PC-9 (cell line): Measurements from ENCODE around the gene TMC8. TPM values are rescaled to one million over a fixed set of nuclear protein-coding genes. Genes with fewer than 3 reads are reported as not detected.
A peak's percentile ranks its signal among the peaks of the same experiment; 100 is the strongest.

Experiments
- BruUV-seq: library from RNA; stranded (reverse); fragments of 400-500 nt; replicated peaks from 2 replicates; lab custom pipeline; 2021; lab: Mats Ljungman, UMichigan
- CTCF ChIA-PET: fragments of 300-600 bp; sonication (Branson Sonifier 250); formaldehyde crosslinking; loops from one replicate; lab custom pipeline; 2022; ENCODE audit warnings: antibody characterized with exemption; lab: Charles Lee
- POLR2A ChIA-PET: fragments of 300-600 bp; sonication (Branson Sonifier 250); formaldehyde crosslinking; loops from one replicate; lab custom pipeline; 2022; ENCODE audit warnings: antibody characterized with exemption; ENCODE audit not compliant: unreplicated experiment; lab: Charles Lee
- DNase-seq, 2 experiments: peaks; one replicate each; pipeline versions ENCODE4 v3.0.0 to v3.0.0-alpha.2; 2015 to 2022; ENCODE audit warnings: mixed read lengths in 1 of 2
- H2AFZ ChIP-seq: fragments of 200-600 bp; sonication (generic); 2 replicates; pipeline ENCODE4 v1.8.1; 2017; ENCODE audit warnings: antibody characterized with exemption
- H3F3A ChIP-seq: fragments of 200-600 bp; sonication (generic); 2 replicates; pipeline ENCODE4 v1.8.1; 2017; ENCODE audit warnings: antibody characterized with exemption, mild to moderate bottlenecking, low read depth; ENCODE audit not compliant: insufficient read depth
- H3K27ac ChIP-seq: fragments of 200-600 bp; sonication (generic); 2 replicates; pipeline ENCODE4 v1.6.1; 2016; ENCODE audit warnings: mixed run types
- H3K27me3 ChIP-seq: fragments of 200-600 bp; sonication (generic); 2 replicates; pipeline ENCODE4 v1.6.1; 2016; ENCODE audit warnings: low read depth, mixed run types; ENCODE audit not compliant: insufficient read depth
- H3K36me3 ChIP-seq: fragments of 200-600 bp; sonication (generic); 2 replicates; pipeline ENCODE4 v1.6.1; 2016; ENCODE audit warnings: low read depth, mixed run types
- H3K4me1 ChIP-seq: fragments of 200-600 bp; sonication (generic); replicated peaks from 2 replicates; pipeline ENCODE4 v1.6.1; 2016; ENCODE audit warnings: mixed run types; ENCODE audit not compliant: insufficient read depth
- H3K4me2 ChIP-seq: fragments of 200-600 bp; sonication (generic); 2 replicates; pipeline ENCODE4 v1.6.1; 2017; ENCODE audit warnings: mixed run types
- H3K4me3 ChIP-seq: fragments of 200-600 bp; sonication (generic); 2 replicates; pipeline ENCODE4 v1.6.1; 2016; ENCODE audit warnings: mixed run types
- H3K79me2 ChIP-seq: fragments of 200-600 bp; sonication (generic); 2 replicates; pipeline ENCODE4 v1.6.1; 2017; ENCODE audit warnings: low read depth, mixed run types
- H3K9me2 ChIP-seq: fragments of 200-600 bp; sonication (generic); 2 replicates; pipeline ENCODE4 v1.8.1; 2017; ENCODE audit warnings: mild to moderate bottlenecking; ENCODE audit not compliant: insufficient read depth
- H3K9me3 ChIP-seq: fragments of 200-600 bp; sonication (generic); 2 replicates; pipeline ENCODE4 v1.8.1; 2016; ENCODE audit warnings: low read depth; ENCODE audit not compliant: insufficient read depth
- H4K20me1 ChIP-seq: fragments of 200-600 bp; sonication (generic); 2 replicates; pipeline ENCODE4 v1.8.1; 2017; ENCODE audit not compliant: insufficient read depth
- CTCF ChIP-seq: fragments of 200-600 bp; sonication (generic); conservative IDR thresholded peaks from 2 replicates; pipeline ENCODE4 v1.6.1; 2017; ENCODE audit warnings: mixed run types, antibody characterized with exemption, mild to moderate bottlenecking, moderate library complexity
- EZH2 ChIP-seq: fragments of 200-600 bp; sonication (generic); IDR thresholded peaks from 2 replicates; pipeline ENCODE4 v1.8.0; 2017; ENCODE audit warnings: antibody characterized with exemption, low read depth
- intact Hi-C: fragments of 100-400 bp; cut with micrococcal nuclease; formaldehyde crosslinking; loops from one replicate; pipeline ENCODE4 v1.10.0; 2022; ENCODE audit not compliant: unreplicated experiment
- total RNA-seq: library from RNA; stranded (reverse); gene quantifications from 2 replicates; pipeline ENCODE4 v1.2.3, GENCODE V29; 2021

The TMC8 gene
- total RNA-seq, 1 experiment from 2014 or later: 1.9 TPM

- Histone ChIP-seq H3K4me2 (no peak overlapping the region), H3K27me3 (no peaks in the 10 kb centered on the region), H3K36me3 (no peaks in the 10 kb centered on the region), H3K79me2 (peaks cover 13% of the 10 kb centered on the region), H3K27ac (no peak overlapping the region), H4K20me1 (no peaks in the 10 kb centered on the region), H3K4me1 (peaks cover 13% of the 10 kb centered on the region), H3F3A (peaks cover 6% of the 10 kb centered on the region; the same call in 1 of the 2 replicates), H3K9me2 (no peaks in the 10 kb centered on the region), H3K9me3 (no peaks in the 10 kb centered on the region), H3K4me3 (no peak overlapping the region), H2AFZ (no peak overlapping the region)
- ChIA-PET POLR2A (no interaction called here), CTCF (no interaction called here)
- no peak for DNase-seq
- TF ChIP-seq EZH2 (no peak), CTCF (no peak)
- BruUV-seq: no TSS peak
- intact Hi-C loops: no loop called here
Observed at GRCh38 chr17:78124836-78125137, 5.8 kb upstream of the TMC8 start.

GRCh38 chr17:78125138-78125913 is 5.2 kb upstream of the TMC8 start:
- ChIA-PET POLR2A (interaction anchor here (0.6 kb wide), 1 partner anchor 20 kb away, joined by 3 read pairs; no protein-coding TSS in a partner anchor), CTCF (no interaction called here)
- peaks cover 13% of the 10 kb centered on the region for H3K4me1 ChIP-seq
- no peaks in the 10 kb centered on the region for H4K20me1 ChIP-seq
- H3K4me2 ChIP-seq: no peak overlapping the region
- H3K27me3 ChIP-seq: no peaks in the 10 kb centered on the region
- H3K9me2 ChIP-seq: no peaks in the 10 kb centered on the region
- H2AFZ ChIP-seq: no peak overlapping the region
- TF ChIP-seq EZH2 (no peak), CTCF (no peak)
- no TSS peak for BruUV-seq
- no peak overlapping the region for H3K27ac ChIP-seq
- H3K4me3 ChIP-seq: no peak overlapping the region
- peaks cover 13% of the 10 kb centered on the region for H3K79me2 ChIP-seq
- intact Hi-C loops: no loop called here
- peaks cover 11% of the 10 kb centered on the region; the same call in 1 of the 2 replicates for H3F3A ChIP-seq
- no peaks in the 10 kb centered on the region for H3K36me3 ChIP-seq
- no peaks in the 10 kb centered on the region for H3K9me3 ChIP-seq
- DNase-seq: no peak

GRCh38 chr17:78125976-78126894 is 4.3 kb upstream of the TMC8 start:
- Histone ChIP-seq H3F3A (peaks cover 11% of the 10 kb centered on the region; the same call in 1 of the 2 replicates), H3K4me2 (peak overlapping the region; percentile 96; the same call in 1 of the 2 replicates), H3K4me3 (no peak overlapping the region), H3K9me2 (no peaks in the 10 kb centered on the region), H3K4me1 (peaks cover 13% of the 10 kb centered on the region), H3K9me3 (no peaks in the 10 kb centered on the region), H3K79me2 (peaks cover 13% of the 10 kb centered on the region), H3K36me3 (no peaks in the 10 kb centered on the region), H3K27ac (no peak overlapping the region), H3K27me3 (no peaks in the 10 kb centered on the region), H2AFZ (no peak overlapping the region), H4K20me1 (no peaks in the 10 kb centered on the region)
- TF ChIP-seq CTCF (no peak), EZH2 (no peak)
- intact Hi-C loops: no loop called here
- CTCF ChIA-PET: interaction anchor here (1.1 kb wide), 1 partner anchor 12 kb away, joined by 3 read pairs; no protein-coding TSS in a partner anchor
- no peak for DNase-seq
- no TSS peak for BruUV-seq
- POLR2A ChIA-PET: interaction anchor here (0.6 kb wide), 1 partner anchor 14 kb away, joined by 5 read pairs; no protein-coding TSS in a partner anchor
